GM19324 (cell line): ENCODE measurements around the gene CEP128.

Experiments
- ATAC-seq: cut with Tn5 transposase; IDR thresholded peaks from one replicate; pipeline ENCODE4 v1.9.1; 2021; ENCODE audit warnings: mild to moderate bottlenecking, moderate library complexity; ENCODE audit not compliant: unreplicated experiment, low FRiP score

The CEP128 gene

DNA sequence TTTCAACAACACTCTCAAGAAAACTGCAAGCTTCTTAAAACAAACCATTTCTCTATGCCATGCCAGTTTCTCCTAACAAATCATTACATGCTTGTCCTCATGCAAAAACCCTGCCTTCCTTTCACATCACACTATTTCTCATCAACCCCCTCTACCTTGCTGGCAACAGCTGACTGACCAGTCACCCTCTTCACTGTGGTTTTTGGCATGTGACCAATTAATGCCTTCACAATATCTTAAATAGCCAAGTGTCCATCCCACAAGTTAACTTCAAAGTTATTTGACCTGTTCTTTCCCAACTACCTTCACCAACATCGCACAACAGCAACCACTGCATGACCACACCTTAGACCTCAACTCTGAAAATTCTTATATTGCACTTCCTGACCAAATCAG lies 159.6 kb downstream of the CEP128 start:
- no peak for ATAC-seq

DNA sequence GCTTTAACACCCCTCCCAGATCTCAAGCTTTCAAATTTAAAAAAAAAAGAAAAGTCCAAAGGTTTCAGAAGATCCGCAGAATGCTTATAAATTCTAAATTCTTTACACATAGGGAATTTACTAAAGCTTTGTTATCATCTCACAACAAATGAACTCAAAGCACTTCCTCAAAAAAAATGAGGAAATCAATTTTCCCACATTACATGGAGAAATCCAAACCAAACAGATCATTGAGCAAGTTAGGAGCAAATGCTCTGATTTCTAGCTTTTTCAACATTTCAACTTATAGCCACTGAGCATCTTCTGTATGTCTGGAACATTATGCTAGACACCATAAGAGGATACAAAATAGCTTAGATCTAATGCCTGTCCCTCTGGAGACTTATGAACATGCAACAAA lies 161.0 kb downstream of the CEP128 start:
- no peak for ATAC-seq

- no peak for ATAC-seq
These were observed 164.9 kb downstream of the CEP128 start for GRCh38 chr14:80776657-80777056.

DNA sequence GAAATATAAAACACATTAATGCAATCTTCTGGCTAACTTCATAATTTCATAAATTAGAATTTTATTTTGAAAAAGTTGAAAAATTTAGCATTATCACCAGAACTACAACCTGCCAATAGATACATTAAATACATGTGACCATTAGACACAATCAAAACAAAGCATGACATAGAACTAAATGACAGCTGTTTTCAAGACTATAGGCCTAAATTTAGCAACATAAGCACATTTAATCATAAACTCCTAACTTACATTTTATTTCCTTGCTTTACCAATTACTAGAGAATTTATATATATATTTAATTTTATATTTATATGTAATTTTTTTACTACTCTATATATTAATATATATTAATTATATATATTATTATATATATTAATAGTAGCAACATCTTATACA lies 165.4 kb downstream of the CEP128 start:
- ATAC-seq = no peak

GRCh38 chr14:80772504-80772903 lies 169.0 kb downstream of the CEP128 start:
- no peak for ATAC-seq

DNA sequence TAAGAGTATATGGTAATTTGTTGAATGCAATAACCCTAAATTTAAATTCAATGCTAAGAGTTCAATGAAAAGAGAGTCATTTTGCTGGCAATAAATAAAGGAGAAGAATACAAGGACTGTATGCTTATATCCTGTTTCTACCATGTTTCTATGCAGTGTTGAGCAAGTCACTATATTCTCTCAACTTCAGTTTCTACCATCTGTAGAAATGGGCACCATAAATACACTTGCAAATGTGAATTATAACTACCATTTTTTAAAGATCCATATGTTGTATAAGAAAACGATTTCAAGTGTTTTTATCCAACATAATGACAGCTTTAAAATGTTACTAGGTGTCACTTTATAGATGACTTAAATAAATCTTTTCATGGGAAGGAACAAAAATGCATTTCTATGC lies 170.3 kb downstream of the CEP128 start:
- ATAC-seq = no peak

GRCh38 chr14:80770114-80770908 lies 171.2 kb downstream of the CEP128 start:
- no peak for ATAC-seq

- ATAC-seq = no peak
These were observed 172.9 kb downstream of the CEP128 start for GRCh38 chr14:80768646-80769045.

DNA sequence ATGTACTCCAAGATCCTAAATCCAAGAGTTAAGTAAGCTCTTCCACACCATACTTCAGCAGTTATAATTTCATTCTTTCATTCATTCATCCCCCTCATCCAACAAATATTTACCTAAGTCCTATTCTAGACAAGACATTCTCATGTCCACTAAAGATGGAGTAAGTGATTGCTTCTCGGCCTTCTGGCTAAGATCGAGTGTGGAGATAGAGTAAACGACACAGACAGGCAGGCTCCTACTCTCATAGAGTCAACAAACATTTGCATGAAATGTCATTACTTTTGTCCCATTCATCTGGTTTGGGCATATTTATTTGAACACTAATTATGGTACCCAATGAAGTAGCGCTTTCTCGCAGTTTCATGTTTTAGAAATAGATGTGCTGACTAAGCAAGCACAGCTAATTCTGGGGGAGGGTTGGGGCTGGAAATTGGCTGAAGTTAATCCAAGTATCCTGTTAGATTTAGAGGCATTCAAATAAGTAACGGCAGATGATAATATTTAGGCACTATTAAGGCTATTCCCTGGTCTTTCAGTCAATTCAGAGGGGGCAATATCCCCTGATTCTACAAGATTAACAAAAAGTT lies 176.5 kb downstream of the CEP128 start:
- no peak for ATAC-seq

GRCh38 chr14:80764496-80764895 lies 177.0 kb downstream of the CEP128 start:
- no peak for ATAC-seq

GRCh38 chr14:80762641-80763228 lies 178.8 kb downstream of the CEP128 start:
- no peak for ATAC-seq

DNA sequence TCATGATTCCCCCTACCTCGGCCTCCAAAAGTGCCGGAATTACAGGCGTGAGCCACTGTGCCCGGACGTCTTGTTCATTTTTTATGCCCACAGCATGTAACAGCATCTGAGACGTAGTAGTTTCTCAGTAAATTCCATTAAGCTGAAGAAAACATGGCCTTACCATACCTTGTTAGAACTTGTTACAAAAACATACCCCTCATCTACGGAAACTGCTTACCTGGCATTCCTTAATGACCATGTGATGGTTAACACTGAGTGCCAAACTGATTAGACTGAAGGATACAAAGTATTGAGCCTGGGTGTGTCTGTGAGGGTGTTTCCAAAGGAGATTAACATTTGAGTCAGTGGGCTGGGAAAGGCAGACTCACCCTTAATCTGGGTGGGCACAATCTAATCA lies 186.8 kb downstream of the CEP128 start:
- no peak for ATAC-seq

GRCh38 chr14:80751285-80751684 lies 190.3 kb downstream of the CEP128 start:
- ATAC-seq = no peak

DNA sequence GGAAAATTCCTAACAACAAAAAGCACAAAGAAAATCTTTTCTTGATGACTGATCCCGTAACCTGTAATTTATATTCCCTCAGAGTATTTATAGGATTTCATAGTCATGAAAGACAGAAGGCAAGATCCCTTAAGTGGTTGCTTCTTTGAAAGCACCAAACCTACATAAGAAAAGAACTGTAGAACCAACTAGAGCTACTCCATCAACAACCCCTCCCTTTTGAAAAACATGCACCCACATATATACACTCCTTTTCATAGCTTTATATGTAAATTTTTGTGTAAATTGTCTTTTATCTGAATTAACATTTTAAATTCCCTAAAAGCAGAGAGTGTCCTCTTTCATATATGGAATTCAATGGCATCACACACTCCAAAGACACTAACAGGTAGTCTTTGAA lies 215.3 kb downstream of the CEP128 start:
- no peak for ATAC-seq

- ATAC-seq = no peak
These were observed 222.6 kb downstream of the CEP128 start for GRCh38 chr14:80718940-80719339.

GRCh38 chr14:80714474-80714873 lies 227.1 kb downstream of the CEP128 start:
- no peak for ATAC-seq

- no peak for ATAC-seq
These were observed 228.3 kb downstream of the CEP128 start for GRCh38 chr14:80713076-80713850.

DNA sequence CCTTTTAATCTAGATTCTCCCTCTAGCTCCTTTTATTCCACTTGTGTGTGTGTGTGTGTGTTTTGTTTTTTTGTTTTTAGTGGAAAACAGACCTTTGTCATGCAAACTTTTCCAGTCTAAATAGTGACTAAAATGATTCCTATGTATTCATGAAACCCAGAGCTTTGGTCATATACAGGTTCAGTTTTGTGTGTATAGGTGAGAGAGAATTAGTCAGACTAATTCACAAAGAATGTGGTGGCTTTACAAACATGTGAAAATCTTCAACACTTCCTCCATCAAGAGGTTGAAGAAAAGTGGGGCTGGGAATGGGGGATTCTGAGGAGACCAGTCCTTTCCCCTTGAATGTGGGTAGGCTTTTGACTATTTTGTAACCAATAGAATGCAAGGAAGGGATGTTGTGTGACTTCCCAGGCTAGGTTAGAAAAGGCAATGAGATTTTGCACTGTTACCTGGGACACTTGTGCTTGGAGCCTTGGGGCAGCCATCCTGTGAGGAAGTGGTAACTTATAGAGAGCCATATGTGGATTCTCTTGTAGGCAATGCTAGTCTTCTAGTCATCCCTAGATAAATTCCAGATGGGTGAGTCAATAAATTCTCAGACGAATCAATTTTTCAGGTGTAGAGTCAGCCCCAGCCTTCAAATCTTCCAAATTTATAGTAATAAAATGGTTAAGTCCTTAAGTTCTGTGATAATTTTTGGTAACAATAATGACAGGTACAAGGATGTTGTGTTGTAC lies 236.1 kb downstream of the CEP128 start:
- no peak for ATAC-seq

DNA sequence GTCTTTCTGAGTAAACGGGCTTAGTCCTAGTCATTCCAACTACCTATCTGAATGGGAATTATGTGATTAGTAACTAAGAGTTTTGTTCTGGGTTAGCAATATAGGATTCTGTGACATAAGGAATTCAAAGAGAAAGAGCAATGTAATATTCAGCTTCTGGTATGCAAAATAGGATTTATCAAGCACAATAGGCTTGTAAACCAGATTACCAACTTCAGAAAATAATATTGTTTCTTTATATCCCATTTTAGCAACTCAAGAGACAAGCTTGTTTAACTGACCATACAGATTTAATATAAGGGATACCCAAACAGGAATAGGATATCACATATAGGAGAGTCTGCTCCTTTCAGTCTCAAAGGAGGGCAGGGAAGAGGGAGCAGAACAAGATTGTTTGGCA lies 240.9 kb downstream of the CEP128 start:
- ATAC-seq = no peak

- no peak for ATAC-seq
These were observed 241.7 kb downstream of the CEP128 start for GRCh38 chr14:80699861-80700260.

- ATAC-seq = no peak
These were observed 242.6 kb downstream of the CEP128 start for GRCh38 chr14:80698974-80699373.
